Neural crest cell (in vitro differentiated cells): Measurements from ENCODE around the gene CATSPER3. TPM values are rescaled to one million over a fixed set of nuclear protein-coding genes. Genes with fewer than 3 reads are reported as not detected.

Experiments used
- DNase-seq: peaks from one replicate; pipeline ENCODE4 v3.0.0; 2021; ENCODE audit warnings: low read depth, mixed read lengths, low spot score
- H3K27ac Mint-ChIP-seq: one replicate; pipeline ENCODE4 v1.8.0; 2021; ENCODE audit warnings: mild to moderate bottlenecking, mixed read lengths; ENCODE audit not compliant: unreplicated experiment
- H3K27me3 Mint-ChIP-seq: 2 replicates; pipeline ENCODE4 v1.8.0; 2021; ENCODE audit warnings: low read depth, mild to moderate bottlenecking, mixed read lengths
- H3K36me3 Mint-ChIP-seq: 2 replicates; pipeline ENCODE4 v1.8.0; 2021; ENCODE audit warnings: low read depth, mild to moderate bottlenecking, mixed read lengths
- H3K4me1 Mint-ChIP-seq: 2 replicates; pipeline ENCODE4 v1.8.0; 2021; ENCODE audit warnings: mixed read lengths
- H3K4me3 Mint-ChIP-seq: one replicate; pipeline ENCODE4 v1.8.0; 2021; ENCODE audit warnings: mild to moderate bottlenecking, mixed read lengths
- H3K9me3 Mint-ChIP-seq: 2 replicates; pipeline ENCODE4 v1.8.0; 2021; ENCODE audit warnings: mixed read lengths
- microRNA-seq: library from miRNA; unstranded; fragments of <30 nt; microRNA quantifications from one replicate; pipeline ENCODE4, GENCODE V29; 2020
- total RNA-seq: library from RNA; stranded (reverse); gene quantifications from 2 replicates; pipeline ENCODE4 v1.2.1, GENCODE V29; 2021
- TF ChIP-seq, protein P1 (sequence below): fragments of 200-600 bp; sonication (generic); conservative IDR thresholded peaks from 2 replicates; pipeline ENCODE4 v1.5.0; 2021; ENCODE audit warnings: antibody characterized with exemption, mild to moderate bottlenecking

CATSPER3 gene
- total RNA-seq, 1 donor from 2014 or later: 0.54 TPM

DNA sequence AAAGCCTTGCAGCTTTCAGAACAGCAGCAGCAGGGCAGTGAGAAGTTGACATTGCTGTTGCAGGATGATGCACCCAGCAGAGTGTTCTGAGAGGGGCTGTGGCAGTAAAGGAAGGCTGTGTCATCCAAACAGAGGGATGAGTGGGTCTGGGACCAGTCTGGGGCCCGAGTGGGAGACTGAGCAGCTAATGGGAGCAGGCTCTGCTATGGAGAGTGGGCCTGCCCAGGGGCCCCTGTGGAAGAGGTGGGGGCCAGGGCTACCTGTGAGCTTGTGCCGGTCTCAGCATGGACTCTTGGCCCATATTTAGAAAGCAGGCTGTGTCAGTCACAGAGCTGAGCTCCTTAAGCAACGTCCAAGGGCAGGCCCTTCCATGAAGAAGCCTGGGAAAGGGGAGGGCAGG, 92.3 kb downstream of the CATSPER3 start:
- H3K27ac Mint-ChIP-seq: no peak overlapping the region
- peaks cover 25% of the 10 kb centered on the region for H3K27me3 Mint-ChIP-seq
- no peak for DNase-seq
- no peak overlapping the region for H3K4me3 Mint-ChIP-seq
- no peaks in the 10 kb centered on the region for H3K9me3 Mint-ChIP-seq
- TF ChIP-seq, protein P1, sequence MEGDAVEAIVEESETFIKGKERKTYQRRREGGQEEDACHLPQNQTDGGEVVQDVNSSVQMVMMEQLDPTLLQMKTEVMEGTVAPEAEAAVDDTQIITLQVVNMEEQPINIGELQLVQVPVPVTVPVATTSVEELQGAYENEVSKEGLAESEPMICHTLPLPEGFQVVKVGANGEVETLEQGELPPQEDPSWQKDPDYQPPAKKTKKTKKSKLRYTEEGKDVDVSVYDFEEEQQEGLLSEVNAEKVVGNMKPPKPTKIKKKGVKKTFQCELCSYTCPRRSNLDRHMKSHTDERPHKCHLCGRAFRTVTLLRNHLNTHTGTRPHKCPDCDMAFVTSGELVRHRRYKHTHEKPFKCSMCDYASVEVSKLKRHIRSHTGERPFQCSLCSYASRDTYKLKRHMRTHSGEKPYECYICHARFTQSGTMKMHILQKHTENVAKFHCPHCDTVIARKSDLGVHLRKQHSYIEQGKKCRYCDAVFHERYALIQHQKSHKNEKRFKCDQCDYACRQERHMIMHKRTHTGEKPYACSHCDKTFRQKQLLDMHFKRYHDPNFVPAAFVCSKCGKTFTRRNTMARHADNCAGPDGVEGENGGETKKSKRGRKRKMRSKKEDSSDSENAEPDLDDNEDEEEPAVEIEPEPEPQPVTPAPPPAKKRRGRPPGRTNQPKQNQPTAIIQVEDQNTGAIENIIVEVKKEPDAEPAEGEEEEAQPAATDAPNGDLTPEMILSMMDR: no peak
- H3K4me1 Mint-ChIP-seq: no peaks in the 10 kb centered on the region
- H3K36me3 Mint-ChIP-seq: no peaks in the 10 kb centered on the region

DNA sequence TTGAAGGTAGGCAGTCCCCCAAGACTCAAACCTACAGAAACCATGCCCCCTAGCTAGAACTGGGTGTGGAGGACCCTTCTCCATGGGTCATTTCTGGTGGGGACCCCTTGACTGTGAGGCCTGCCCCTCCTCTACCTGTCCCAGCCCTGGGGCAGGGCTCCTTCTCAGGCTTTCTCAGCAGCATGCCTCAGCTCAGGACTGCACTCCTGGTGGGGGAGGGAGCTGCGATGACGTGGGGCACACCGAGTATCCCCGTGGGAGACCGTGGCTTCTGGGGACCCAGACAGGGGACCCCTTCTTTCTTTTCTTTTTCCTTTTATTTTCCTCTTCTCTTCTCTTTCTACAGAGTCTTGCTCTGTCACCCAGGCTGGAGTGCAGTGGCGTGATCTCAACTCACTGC, 93.3 kb downstream of the CATSPER3 start:
- Mint-ChIP-seq H3K27me3 (peaks cover 16% of the 10 kb centered on the region), H3K36me3 (no peaks in the 10 kb centered on the region), H3K4me1 (no peaks in the 10 kb centered on the region), H3K9me3 (no peaks in the 10 kb centered on the region), H3K27ac (no peak overlapping the region), H3K4me3 (no peak overlapping the region)
- DNase-seq: no peak
- TF ChIP-seq, protein P1: no peak

Small RNA genes lying within 50 kb of the gene (microRNA-seq; reads per million reads assigned to microRNA genes)
- gene MIR4461: not detected

Other genes with a start within 250 kb of the CATSPER3 start
- gene CAMLG, start 229.4 kb upstream of the CATSPER3 start, total RNA-seq: 43.4 and 43.8 TPM in 2 replicates
- 74.7 and 78.5 TPM in 2 replicates for gene DDX46, start 209.1 kb upstream of the CATSPER3 start, total RNA-seq
- gene C5orf24, start 121.9 kb upstream of the CATSPER3 start, total RNA-seq: 57.4 and 61.9 TPM in 2 replicates
- gene TXNDC15, start 93.5 kb upstream of the CATSPER3 start, total RNA-seq: 40.6 and 47.0 TPM in 2 replicates
- gene PCBD2, start 62.8 kb upstream of the CATSPER3 start, total RNA-seq: 11.8 and 12.1 TPM in 2 replicates
- gene PITX1, start 66.3 kb downstream of the CATSPER3 start, total RNA-seq: not detected in 2 replicates